HUES64 (cell line): ENCODE measurements around the gene COTL1.

Source experiments
- H3K27ac ChIP-seq: 2 replicates; pipeline ENCODE4 v1.7.0; 2013; ENCODE audit warnings: low read depth, low read length, inconsistent platforms
- H3K27me3 ChIP-seq: 2 replicates; pipeline ENCODE4 v1.6.1; 2013; ENCODE audit warnings: mild to moderate bottlenecking, low read length; ENCODE audit not compliant: insufficient read depth
- H3K36me3 ChIP-seq: 2 replicates; pipeline ENCODE4 v1.6.1; 2013; ENCODE audit warnings: mild to moderate bottlenecking, low read length; ENCODE audit not compliant: insufficient read depth
- H3K4me1 ChIP-seq: 2 replicates; pipeline ENCODE4 v1.6.1; 2013; ENCODE audit warnings: mild to moderate bottlenecking, low read length, moderate library complexity; ENCODE audit not compliant: insufficient read depth
- H3K4me3 ChIP-seq: 2 replicates; pipeline ENCODE4 v1.5.1; 2013; ENCODE audit warnings: mild to moderate bottlenecking, low read length, moderate library complexity
- H3K9ac ChIP-seq: 2 replicates; pipeline ENCODE4 v1.6.1; 2013; ENCODE audit warnings: mild to moderate bottlenecking, low read depth, low read length
- H3K9me3 ChIP-seq: 2 replicates; pipeline ENCODE4 v1.6.1; 2013; ENCODE audit warnings: low read depth, low read length; ENCODE audit not compliant: insufficient read depth
- WGBS: fragments of 150-250, 120-280 bp; methylation state at CpG from one replicate; pipeline ENCODE4 v1.1.7; 2013; ENCODE audit warnings: missing lambda C conversion rate; 5-methylcytosine and 5-hydroxymethylcytosine counted together

The COTL1 gene

GRCh38 chr16:84535851-84536250, 82.0 kb downstream of the COTL1 start:
- 88% methylated on average over 9 of the region's 9 CpGs for WGBS
- Histone ChIP-seq H3K27ac (0 out of 2 replicates have a peak overlapping the region, but pooled peaks have one; percentile 17), H3K4me1 (peaks cover 43% of the 10 kb centered on the region), H3K36me3 (no peaks in the 10 kb centered on the region), H3K9ac (no peak overlapping the region), H3K4me3 (no peak overlapping the region), H3K27me3 (no peaks in the 10 kb centered on the region), H3K9me3 (no peaks in the 10 kb centered on the region)

- Histone ChIP-seq H3K27ac (0 out of 2 replicates have a peak overlapping the region, but pooled peaks have one; percentile 17), H3K4me3 (no peak overlapping the region), H3K27me3 (no peaks in the 10 kb centered on the region), H3K9ac (no peak overlapping the region), H3K4me1 (peaks cover 43% of the 10 kb centered on the region), H3K9me3 (0 out of 2 replicates have a peak, but pooled peaks cover 1% of the 10 kb centered on the region), H3K36me3 (no peaks in the 10 kb centered on the region)
- 38% methylated on average over 6 of the region's 6 CpGs for WGBS
These were observed 82.5 kb downstream of the COTL1 start for GRCh38 chr16:84535408-84535807.

- WGBS, result 74% methylated on average over 5 of the region's 5 CpGs
- Histone ChIP-seq H3K4me1 (peaks cover 43% of the 10 kb centered on the region), H3K4me3 (no peak overlapping the region), H3K27me3 (no peaks in the 10 kb centered on the region), H3K9ac (no peak overlapping the region), H3K36me3 (no peaks in the 10 kb centered on the region), H3K27ac (no peak overlapping the region), H3K9me3 (peaks cover 7% of the 10 kb centered on the region)
These were observed 83.1 kb downstream of the COTL1 start for GRCh38 chr16:84534815-84535214.

GRCh38 chr16:84532855-84533486, 84.9 kb downstream of the COTL1 start:
- Histone ChIP-seq H3K4me1 (peaks cover 43% of the 10 kb centered on the region), H3K9ac (peak overlapping the region; percentile 42; the same call in 1 of the 2 replicates), H3K27me3 (no peaks in the 10 kb centered on the region), H3K9me3 (peaks cover 16% of the 10 kb centered on the region), H3K27ac (peak overlapping the region; percentile 87), H3K36me3 (no peaks in the 10 kb centered on the region), H3K4me3 (no peak overlapping the region)
- 67% methylated on average over 10 of the region's 11 CpGs for WGBS

GRCh38 chr16:84532291-84532724, 85.6 kb downstream of the COTL1 start:
- H3K27me3 ChIP-seq, result no peaks in the 10 kb centered on the region
- H3K9me3 ChIP-seq, result peaks cover 16% of the 10 kb centered on the region
- WGBS, result 16% methylated on average over 10 of the region's 10 CpGs
- peaks cover 43% of the 10 kb centered on the region for H3K4me1 ChIP-seq
- H3K4me3 ChIP-seq, result no peak overlapping the region
- H3K27ac ChIP-seq, result peak overlapping the region; percentile 87
- H3K9ac ChIP-seq, result peak overlapping the region; percentile 63; the same call in 1 of the 2 replicates
- no peaks in the 10 kb centered on the region for H3K36me3 ChIP-seq

GRCh38 chr16:84531671-84532111, 86.2 kb downstream of the COTL1 start:
- H3K27ac ChIP-seq, result peak overlapping the region; percentile 87
- peaks cover 49% of the 10 kb centered on the region for H3K4me1 ChIP-seq
- no peaks in the 10 kb centered on the region for H3K36me3 ChIP-seq
- H3K9me3 ChIP-seq, result peaks cover 16% of the 10 kb centered on the region
- peak overlapping the region; percentile 63; the same call in 1 of the 2 replicates for H3K9ac ChIP-seq
- H3K4me3 ChIP-seq, result no peak overlapping the region
- WGBS, result 66% methylated on average over 9 of the region's 9 CpGs
- H3K27me3 ChIP-seq, result no peaks in the 10 kb centered on the region

- H3K36me3 ChIP-seq, result no peaks in the 10 kb centered on the region
- no peak overlapping the region for H3K27ac ChIP-seq
- H3K9ac ChIP-seq, result no peak overlapping the region
- H3K4me1 ChIP-seq, result peaks cover 42% of the 10 kb centered on the region
- 84% methylated on average over 5 of the region's 5 CpGs for WGBS
- H3K4me3 ChIP-seq, result no peak overlapping the region
- H3K27me3 ChIP-seq, result no peaks in the 10 kb centered on the region
- H3K9me3 ChIP-seq, result peaks cover 16% of the 10 kb centered on the region
These were observed 87.3 kb downstream of the COTL1 start for GRCh38 chr16:84530590-84530989.

GRCh38 chr16:84529607-84530006, 88.3 kb downstream of the COTL1 start:
- H3K4me1 ChIP-seq, result peaks cover 36% of the 10 kb centered on the region
- H3K36me3 ChIP-seq, result no peaks in the 10 kb centered on the region
- peaks cover 16% of the 10 kb centered on the region for H3K9me3 ChIP-seq
- H3K27me3 ChIP-seq, result no peaks in the 10 kb centered on the region
- H3K27ac ChIP-seq, result no peak overlapping the region
- WGBS, result 94% methylated on average over 3 of the region's 3 CpGs
- H3K4me3 ChIP-seq, result no peak overlapping the region
- no peak overlapping the region for H3K9ac ChIP-seq

- Histone ChIP-seq H3K27ac (no peak overlapping the region), H3K9ac (no peak overlapping the region), H3K9me3 (peaks cover 16% of the 10 kb centered on the region), H3K4me1 (peaks cover 30% of the 10 kb centered on the region), H3K27me3 (no peaks in the 10 kb centered on the region), H3K36me3 (no peaks in the 10 kb centered on the region), H3K4me3 (no peak overlapping the region)
- 92% methylated on average over 6 of the region's 6 CpGs for WGBS
These were observed 89.6 kb downstream of the COTL1 start for GRCh38 chr16:84528322-84528721.

GRCh38 chr16:84527532-84528269, 90.2 kb downstream of the COTL1 start:
- no peak overlapping the region for H3K4me3 ChIP-seq
- H3K27me3 ChIP-seq, result no peaks in the 10 kb centered on the region
- H3K27ac ChIP-seq, result no peak overlapping the region
- H3K9me3 ChIP-seq, result peaks cover 16% of the 10 kb centered on the region
- no peak overlapping the region for H3K9ac ChIP-seq
- WGBS, result 83% methylated on average over 11 of the region's 11 CpGs
- peaks cover 24% of the 10 kb centered on the region for H3K4me1 ChIP-seq
- H3K36me3 ChIP-seq, result no peaks in the 10 kb centered on the region

- Histone ChIP-seq H3K9me3 (peaks cover 16% of the 10 kb centered on the region), H3K4me3 (no peak overlapping the region), H3K9ac (peak overlapping the region; percentile 64), H3K27ac (0 out of 2 replicates have a peak overlapping the region, but pooled peaks have one; percentile 27), H3K4me1 (peaks cover 18% of the 10 kb centered on the region), H3K36me3 (no peaks in the 10 kb centered on the region), H3K27me3 (no peaks in the 10 kb centered on the region)
- 63% methylated on average over 29 of the region's 29 CpGs for WGBS
These were observed 90.9 kb downstream of the COTL1 start for GRCh38 chr16:84526794-84527531.
